Mucosa of rectum (tissue), 2 donors: ENCODE measurements around the gene HINT1.

Experiments used
- H3K27ac ChIP-seq, 2 donors: one replicate each; pipeline ENCODE4 v1.7.0; 2013; ENCODE audit warnings: inconsistent platforms in 2 of 2, low read depth in 2 of 2, low read length in 2 of 2
- H3K27me3 ChIP-seq, 2 donors: one replicate each; pipeline ENCODE4 v1.7.0; 2013; ENCODE audit warnings: low read length in 2 of 2; ENCODE audit not compliant: control insufficient read depth in 2 of 2, insufficient read depth in 2 of 2
- H3K36me3 ChIP-seq, 2 donors: one replicate each; pipeline ENCODE4 v1.7.0; 2013; ENCODE audit warnings: low read length in 2 of 2; ENCODE audit not compliant: control insufficient read depth in 2 of 2, insufficient read depth in 2 of 2
- H3K4me1 ChIP-seq, 2 donors: one replicate each; pipeline ENCODE4 v1.7.0; 2013; ENCODE audit warnings: low read length in 2 of 2, mild to moderate bottlenecking in 1 of 2; ENCODE audit not compliant: control insufficient read depth in 2 of 2, insufficient read depth in 2 of 2
- H3K4me3 ChIP-seq, 2 donors: one replicate each; pipeline ENCODE4 v1.7.0; 2013; ENCODE audit warnings: low read length in 2 of 2
- H3K9ac ChIP-seq, 2 donors: one replicate each; pipeline ENCODE4 v1.7.0; 2013; ENCODE audit warnings: low read length in 2 of 2, low read depth in 1 of 2, mild to moderate bottlenecking in 1 of 2
- H3K9me3 ChIP-seq, 2 donors: one replicate each; pipeline ENCODE4 v1.7.0; 2013; ENCODE audit warnings: low read length in 2 of 2; ENCODE audit not compliant: control insufficient read depth in 2 of 2
- donor health status: healthy.
- donor health status: Normal muscosa, but diverticular disease.

Gene HINT1

DNA sequence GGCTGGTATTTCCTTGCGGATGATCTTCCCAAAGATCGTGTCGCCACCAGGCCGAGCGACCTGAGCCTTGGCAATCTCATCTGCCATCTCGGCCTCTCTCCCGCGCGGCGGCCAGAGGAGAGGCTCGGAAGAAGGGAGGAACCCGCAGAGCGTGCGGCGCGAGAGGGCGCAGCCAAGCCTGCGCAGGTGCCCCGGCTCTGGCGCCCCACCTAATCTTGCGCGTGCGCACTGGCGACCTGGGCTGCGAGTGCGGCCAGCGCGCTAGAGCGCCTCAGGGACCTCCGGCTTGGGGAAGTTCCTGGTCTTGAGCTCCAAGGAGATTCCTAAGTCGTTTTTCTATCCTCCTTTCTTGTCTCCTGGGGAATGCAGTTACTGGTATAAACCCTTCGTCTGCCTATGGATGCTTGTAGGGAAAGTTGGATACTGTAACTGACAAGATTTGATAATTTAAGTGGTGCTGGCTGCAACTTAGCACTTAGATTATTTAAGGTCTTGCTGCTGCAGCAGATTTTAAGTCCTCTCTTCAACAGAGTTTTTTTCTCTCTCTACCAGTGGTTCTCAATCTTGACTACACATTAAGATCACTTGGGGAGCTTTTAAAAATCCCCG lies at the start of gene HINT1:
Gene HINT1, minus strand, starts transcription at position 138 of the 609 bp plus-strand sequence. Its CDS starts 51 bp downstream, at position 87.
- peaks cover 17 to 19% of the 10 kb centered on the region in 2 donors for H3K36me3 ChIP-seq
- no peaks in the 10 kb centered on the region for H3K27me3 ChIP-seq
- peaks cover 9 to 22% of the 10 kb centered on the region in 2 donors for H3K4me1 ChIP-seq
- H3K4me3 ChIP-seq, result peak within 1 kb of the TSS; percentile 93 to 97
- peak within 1 kb of the TSS; percentile 96 to 99 for H3K9ac ChIP-seq
- no peaks in the 10 kb centered on the region for H3K9me3 ChIP-seq
- H3K27ac ChIP-seq, result peak within 1 kb of the TSS; percentile 95 to 98

DNA sequence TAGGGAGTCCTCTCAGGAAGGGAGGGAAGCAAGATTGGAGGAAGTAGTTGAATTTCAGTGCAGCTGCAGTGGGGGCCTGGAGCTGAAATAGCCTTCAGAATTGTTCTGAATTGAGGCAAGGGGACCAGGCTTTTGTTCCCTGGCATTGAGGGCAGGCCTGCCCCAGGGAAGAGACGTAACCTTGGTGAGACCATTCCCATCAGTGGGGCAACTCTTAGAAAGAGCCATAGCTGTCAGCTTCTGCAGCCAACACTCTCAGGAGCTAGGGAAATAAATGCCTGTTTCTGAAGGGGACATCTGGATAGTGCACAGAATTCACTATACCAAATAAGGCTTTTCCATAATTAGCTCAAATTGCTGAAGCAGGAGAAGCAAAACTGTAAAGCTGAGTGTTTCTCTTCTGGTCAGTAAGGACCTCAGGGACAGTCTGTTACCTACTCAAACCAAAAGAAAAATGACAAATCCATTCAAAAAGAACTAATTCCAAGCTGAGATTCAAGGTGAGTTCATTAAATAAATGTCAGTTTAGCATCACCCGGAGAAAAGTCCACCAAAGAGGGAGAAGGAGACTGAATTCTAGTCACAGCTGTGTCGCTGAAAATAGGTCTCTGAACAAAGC lies 49.7 kb upstream of the HINT1 start:
- peaks cover 4% of the 10 kb centered on the region in 2 donors for H3K4me1 ChIP-seq
- H3K4me3 ChIP-seq, result no peak overlapping the region
- H3K9me3 ChIP-seq, result no peaks in the 10 kb centered on the region
- no peak overlapping the region for H3K27ac ChIP-seq
- H3K9ac ChIP-seq, result no peak overlapping the region
- no peaks in the 10 kb centered on the region for H3K36me3 ChIP-seq
- H3K27me3 ChIP-seq, result no peaks in the 10 kb centered on the region

DNA sequence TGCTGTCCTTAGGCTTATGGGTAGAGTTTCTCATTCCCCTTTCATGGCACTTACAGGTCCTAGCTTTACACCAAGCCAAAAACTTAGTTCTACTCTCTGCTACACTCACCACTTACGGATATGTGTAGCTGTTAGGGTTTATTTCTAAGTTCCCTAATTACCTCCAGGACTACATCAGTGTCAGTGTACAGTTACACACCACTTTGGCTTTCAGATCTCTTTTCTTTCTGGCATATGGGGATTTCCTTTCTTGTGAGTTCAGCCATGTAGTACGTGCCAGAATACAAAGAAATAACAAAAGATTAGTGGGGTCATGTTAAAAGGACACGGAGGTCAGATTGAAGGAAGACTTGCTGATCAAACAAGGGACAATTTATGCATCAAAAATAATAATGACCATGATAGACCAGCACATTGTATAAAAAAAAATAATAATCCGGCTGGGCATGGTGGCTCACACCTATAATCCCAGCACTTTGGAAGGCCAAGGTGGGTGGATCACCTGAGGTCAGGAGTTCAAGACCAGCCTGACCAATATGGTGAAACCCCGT lies 47.5 kb upstream of the HINT1 start:
- peak overlapping the region in 1 of 2 donors; percentile 8 for H3K9ac ChIP-seq
- no peaks in the 10 kb centered on the region for H3K36me3 ChIP-seq
- no peak overlapping the region for H3K27ac ChIP-seq
- H3K4me3 ChIP-seq, result no peak overlapping the region
- H3K9me3 ChIP-seq, result no peaks in the 10 kb centered on the region
- H3K4me1 ChIP-seq, result peaks cover 11% of the 10 kb centered on the region in 2 donors
- no peaks in the 10 kb centered on the region for H3K27me3 ChIP-seq

DNA sequence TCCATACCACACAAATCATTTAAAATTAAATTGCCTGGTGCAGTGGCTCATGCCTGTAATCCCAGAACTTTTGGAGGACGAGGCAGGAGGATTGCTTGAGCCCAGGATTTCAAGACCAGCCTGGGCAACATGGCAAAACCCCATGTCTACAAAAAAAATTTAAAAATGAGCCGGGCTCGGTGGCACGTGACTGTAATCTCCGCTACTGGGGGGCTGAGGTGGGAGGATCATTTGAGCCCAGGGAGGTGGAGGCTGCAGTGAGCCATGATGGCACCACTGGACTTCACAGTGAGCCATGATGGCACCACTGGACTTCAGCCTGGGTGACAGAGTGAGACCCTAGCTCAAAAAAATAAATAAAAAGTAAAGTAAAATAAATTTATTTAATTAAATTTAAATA lies 46.6 kb upstream of the HINT1 start:
- Histone ChIP-seq H3K27ac (no peak overlapping the region), H3K4me3 (no peak overlapping the region), H3K9me3 (no peaks in the 10 kb centered on the region), H3K36me3 (no peaks in the 10 kb centered on the region), H3K9ac (no peak overlapping the region), H3K4me1 (peaks cover 11 to 15% of the 10 kb centered on the region in 2 donors), H3K27me3 (no peaks in the 10 kb centered on the region)

DNA sequence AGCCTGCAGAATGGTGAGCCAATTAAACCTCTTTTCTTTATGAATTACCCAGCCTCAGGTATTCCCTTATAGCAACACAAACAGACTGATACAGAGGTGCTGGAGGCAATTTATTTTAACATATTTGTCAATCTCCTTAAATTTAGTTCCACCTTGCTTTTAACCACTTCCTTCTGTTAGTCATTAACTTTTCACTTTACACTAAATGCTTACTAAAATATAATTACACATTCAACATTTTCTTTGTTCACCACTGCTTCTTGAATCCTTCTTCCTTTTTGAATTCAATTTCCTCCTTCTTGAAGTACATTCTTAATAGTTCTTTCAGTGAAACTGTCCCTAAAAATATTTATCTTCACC lies 45.1 kb upstream of the HINT1 start:
- no peak overlapping the region for H3K9ac ChIP-seq
- H3K9me3 ChIP-seq, result no peaks in the 10 kb centered on the region
- peaks cover 14 to 27% of the 10 kb centered on the region in 2 donors for H3K4me1 ChIP-seq
- peak overlapping the region; percentile 25 to 57 for H3K27ac ChIP-seq
- H3K36me3 ChIP-seq, result no peaks in the 10 kb centered on the region
- H3K4me3 ChIP-seq, result peak overlapping the region in 1 of 2 donors; percentile 43
- no peaks in the 10 kb centered on the region for H3K27me3 ChIP-seq

DNA sequence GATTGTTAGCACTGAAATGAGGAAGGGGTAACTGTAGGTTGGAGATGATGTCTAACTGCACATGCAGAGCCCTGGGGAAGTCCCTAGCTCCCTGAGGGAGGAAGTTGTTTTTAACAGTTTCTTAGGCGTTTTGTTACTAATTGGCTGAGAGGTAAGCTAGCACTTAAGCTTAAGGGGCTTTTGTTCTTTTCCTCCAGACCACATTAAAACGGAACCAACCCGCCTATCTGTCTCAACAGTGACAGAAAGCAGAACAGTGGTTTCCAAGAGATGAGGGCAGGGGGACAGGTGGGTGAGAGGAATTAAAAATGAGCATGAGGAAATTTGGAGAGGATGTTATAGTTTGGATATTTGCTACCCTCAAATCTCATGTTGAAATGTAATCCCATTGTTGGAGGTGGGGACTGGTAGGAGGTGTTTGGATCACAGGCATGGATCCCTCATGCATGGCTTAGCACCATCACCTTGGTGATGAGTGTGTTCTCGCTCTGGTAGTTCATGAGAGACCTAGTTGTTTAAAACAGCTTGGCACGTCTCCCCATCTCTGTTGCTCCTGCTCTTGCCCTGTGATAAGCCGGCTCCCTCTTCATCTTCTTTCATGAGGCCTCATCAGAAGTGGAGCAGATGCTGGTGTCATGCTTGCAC lies 44.6 kb upstream of the HINT1 start:
- Histone ChIP-seq H3K27ac (peak overlapping the region; percentile 25 to 57), H3K4me1 (peaks cover 14 to 28% of the 10 kb centered on the region in 2 donors), H3K27me3 (no peaks in the 10 kb centered on the region), H3K9me3 (no peaks in the 10 kb centered on the region), H3K36me3 (no peaks in the 10 kb centered on the region), H3K4me3 (peak overlapping the region in 1 of 2 donors; percentile 43), H3K9ac (no peak overlapping the region)

DNA sequence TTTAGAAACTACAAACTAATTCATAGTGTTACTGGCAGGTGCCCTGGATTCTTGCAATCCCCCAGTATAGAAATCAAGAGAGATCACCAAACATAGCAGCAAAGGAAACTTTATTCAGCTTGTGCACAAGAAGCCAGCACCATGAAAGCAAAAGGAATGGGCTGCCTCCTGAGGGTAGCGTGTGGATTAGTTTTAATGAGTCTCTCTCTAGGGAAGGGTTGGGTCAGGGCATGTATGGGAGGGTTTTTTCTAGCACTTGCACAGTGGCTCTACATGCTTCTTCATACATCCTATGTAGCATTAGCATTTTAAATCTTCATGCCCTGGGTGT lies 44.1 kb upstream of the HINT1 start:
- no peak overlapping the region for H3K9ac ChIP-seq
- H3K4me1 ChIP-seq, result peaks cover 17 to 31% of the 10 kb centered on the region in 2 donors
- H3K4me3 ChIP-seq, result no peak overlapping the region
- peak overlapping the region in 1 of 2 donors; percentile 57 for H3K27ac ChIP-seq
- no peaks in the 10 kb centered on the region for H3K36me3 ChIP-seq
- H3K9me3 ChIP-seq, result no peaks in the 10 kb centered on the region
- H3K27me3 ChIP-seq, result no peaks in the 10 kb centered on the region

DNA sequence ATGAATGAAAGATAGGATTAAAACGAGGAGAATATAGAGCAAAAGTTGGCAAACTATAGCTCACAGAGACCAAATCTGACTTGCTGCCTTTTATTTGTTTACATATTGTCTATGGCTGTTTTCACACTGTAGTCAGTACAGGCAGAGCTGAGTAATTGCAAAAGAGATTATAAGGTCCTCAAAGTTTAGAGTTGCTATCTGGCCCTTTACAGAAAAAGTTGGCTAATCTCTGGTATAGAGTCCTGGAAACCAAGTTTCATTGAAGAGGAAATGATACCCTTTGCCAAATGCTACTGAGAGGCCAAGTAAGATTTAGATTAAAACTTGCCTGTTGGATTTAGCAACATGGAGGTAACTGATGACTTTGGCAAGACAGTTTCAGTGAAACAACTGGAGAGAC lies 41.7 kb upstream of the HINT1 start:
- H3K9me3 ChIP-seq, result no peaks in the 10 kb centered on the region
- H3K4me3 ChIP-seq, result no peak overlapping the region
- H3K9ac ChIP-seq, result no peak overlapping the region
- H3K36me3 ChIP-seq, result no peaks in the 10 kb centered on the region
- peaks cover 17 to 32% of the 10 kb centered on the region in 2 donors for H3K4me1 ChIP-seq
- no peaks in the 10 kb centered on the region for H3K27me3 ChIP-seq
- H3K27ac ChIP-seq, result peak overlapping the region in 1 of 2 donors; percentile 33

DNA sequence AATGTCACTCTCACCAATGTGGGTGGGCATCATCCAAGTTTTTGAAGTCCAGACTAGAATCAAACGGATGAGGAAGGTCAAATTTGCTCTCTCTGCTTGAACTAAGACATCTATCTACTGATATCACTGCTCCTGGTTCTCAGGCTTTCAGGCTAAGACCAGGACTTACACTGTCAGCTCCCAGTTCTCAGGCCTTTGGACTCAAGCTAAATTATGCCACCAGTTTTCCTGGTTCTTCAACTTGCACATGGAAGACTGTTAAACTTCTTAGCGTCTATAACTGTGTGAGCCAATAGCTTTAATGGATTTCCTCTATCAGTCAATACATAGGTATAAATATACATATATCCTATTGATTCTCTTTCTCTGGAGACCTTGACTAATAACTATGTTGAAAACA lies 41.0 kb upstream of the HINT1 start:
- no peaks in the 10 kb centered on the region for H3K9me3 ChIP-seq
- H3K4me3 ChIP-seq, result no peak overlapping the region
- no peaks in the 10 kb centered on the region for H3K27me3 ChIP-seq
- no peaks in the 10 kb centered on the region for H3K36me3 ChIP-seq
- no peak overlapping the region for H3K9ac ChIP-seq
- peaks cover 17 to 32% of the 10 kb centered on the region in 2 donors for H3K4me1 ChIP-seq
- H3K27ac ChIP-seq, result peak overlapping the region; percentile 16 to 63

DNA sequence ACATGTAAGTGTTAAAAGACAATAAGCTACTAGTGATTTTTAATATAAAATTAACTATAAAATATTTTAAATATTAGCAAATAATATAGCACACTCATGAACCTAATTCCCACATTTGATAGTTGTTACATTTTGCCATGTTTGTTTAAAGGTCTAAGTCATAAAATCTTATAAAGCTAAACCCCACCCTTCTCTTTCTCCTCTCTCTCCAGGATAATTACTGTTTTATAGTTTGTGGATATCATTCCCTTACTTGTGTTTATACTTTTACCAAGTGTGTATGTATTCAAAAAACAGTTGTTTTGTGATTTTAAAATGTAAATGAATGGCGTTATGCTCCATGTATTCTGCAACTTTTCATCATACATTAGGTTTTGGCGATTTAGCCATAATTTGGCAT lies 39.9 kb upstream of the HINT1 start:
- Histone ChIP-seq H3K9me3 (no peaks in the 10 kb centered on the region), H3K4me3 (no peak overlapping the region), H3K27ac (no peak overlapping the region), H3K27me3 (no peaks in the 10 kb centered on the region), H3K9ac (no peak overlapping the region), H3K36me3 (peaks cover 0 to 3% of the 10 kb centered on the region in 2 donors), H3K4me1 (peaks cover 15 to 31% of the 10 kb centered on the region in 2 donors)
